ENCODE results near the gene EIF5B.

- TF ChIP-seq CTCF (IDR thresholded peaks at IDR 0.05; ENCODE audit: low read length) (no peak), EZH2 (IDR thresholded peaks at IDR 0.05; ENCODE audit: borderline replicate concordance, low read length) (no peak)
Observed at GRCh38 chr2:99342536-99342935, 5.3 kb downstream of the EIF5B start.
